ENCODE data around the gene HOXB2. TPM values are rescaled to one million over a fixed set of nuclear protein-coding genes. Genes with fewer than 3 reads are reported as not detected.

HOXB2 gene
- total RNA-seq, 1 experiment from 2014 or later = 34.5 TPM

GRCh38 chr17:48546924-48547807 lies 2.3 kb upstream of the HOXB2 start:
- Histone ChIP-seq H3K9me3 (ENCODE audit: low read depth, low read length, poor library complexity, severe bottlenecking) (no peaks in the 10 kb centered on the region), H3K4me1 (ENCODE audit: insufficient read depth, low read length, poor library complexity, severe bottlenecking) (peaks cover 48% of the 10 kb centered on the region), H3K27me3 (replicated peaks; ENCODE audit: insufficient read depth, low read depth, low read length, poor library complexity) (no peaks in the 10 kb centered on the region), H3K27ac (ENCODE audit: low read depth, low read length, poor library complexity, severe bottlenecking) (peak overlapping the region; percentile 95), H3K4me3 (ENCODE audit: low read depth, low read length, poor library complexity, severe bottlenecking) (peak overlapping the region; percentile 85), H3K36me3 (ENCODE audit: insufficient read depth, low read length, poor library complexity, severe bottlenecking) (peaks cover 30% of the 10 kb centered on the region)
- TF ChIP-seq EZH2 (IDR thresholded peaks at IDR 0.05; ENCODE audit: borderline replicate concordance, low read depth, low read length, poor library complexity, severe bottlenecking) = no peak
- no peak for TF ChIP-seq CTCF (conservative IDR thresholded peaks at IDR 0.05; ENCODE audit: low read depth, low read length)
- BruUV-seq (replicated peaks) = no TSS peak
- ChIA-PET CTCF (interaction anchor here (0.6 to 1.0 kb wide), 2 partner anchors 9 to 410 kb away, joined by 3 read pairs; no protein-coding TSS in a partner anchor), POLR2A (ENCODE audit: low non-redundant PET) (interaction anchor here (0.6 to 0.7 kb wide), 3 partner anchors 22 to 466 kb away, joined by 4 to 9 read pairs (median 4); no protein-coding TSS in a partner anchor)
- intact Hi-C loops (cut with micrococcal nuclease; ENCODE audit: unreplicated experiment) = no loop called here
- peak; percentile 95 for DNase-seq (ENCODE audit: low spot score)

DNA sequence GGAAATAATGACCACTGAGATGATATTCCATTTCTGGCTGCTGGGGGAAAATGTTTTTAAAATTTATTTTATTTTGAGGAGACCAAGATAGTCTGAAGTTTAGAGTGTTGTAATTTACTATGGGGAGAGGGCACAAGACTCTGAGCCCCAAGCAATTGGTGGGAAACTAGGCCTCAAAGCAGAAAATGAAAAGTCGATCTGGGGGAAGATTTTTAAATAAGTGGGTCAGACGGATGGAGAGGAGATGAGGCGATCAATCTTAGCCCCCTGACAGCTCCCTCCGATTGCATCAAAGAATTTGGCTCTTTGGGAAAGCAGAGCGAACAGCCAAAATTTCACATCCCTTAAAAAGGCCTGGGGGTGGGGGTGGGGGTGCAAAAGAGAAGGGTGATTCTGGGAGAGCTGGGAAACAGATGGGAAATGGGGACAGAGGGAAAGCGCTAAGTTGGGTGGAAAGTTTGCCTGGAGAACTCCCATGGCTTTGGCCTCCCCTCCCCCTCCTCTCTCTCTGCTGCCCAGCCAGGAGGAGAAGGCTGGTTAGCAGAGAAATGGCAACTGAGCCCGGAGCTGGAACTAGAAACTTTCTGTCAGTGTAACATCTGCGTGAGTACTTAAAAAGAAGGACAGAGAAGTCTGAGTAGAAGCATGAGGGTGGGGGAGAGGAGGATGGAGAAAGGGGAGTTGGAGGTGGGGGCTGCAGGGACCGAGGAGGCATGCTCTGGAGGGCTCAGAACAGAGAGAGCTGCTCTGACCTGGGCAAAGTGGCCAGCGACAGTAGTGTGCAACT lies 1.4 kb upstream of the HOXB2 start:
- Histone ChIP-seq H3K4me1 (ENCODE audit: insufficient read depth, low read length, poor library complexity, severe bottlenecking) (peaks cover 48% of the 10 kb centered on the region), H3K36me3 (ENCODE audit: insufficient read depth, low read length, poor library complexity, severe bottlenecking) (peaks cover 22% of the 10 kb centered on the region), H3K4me3 (ENCODE audit: low read depth, low read length, poor library complexity, severe bottlenecking) (peak overlapping the region; percentile 85), H3K27me3 (replicated peaks; ENCODE audit: insufficient read depth, low read depth, low read length, poor library complexity) (no peaks in the 10 kb centered on the region), H3K9me3 (ENCODE audit: low read depth, low read length, poor library complexity, severe bottlenecking) (no peaks in the 10 kb centered on the region), H3K27ac (ENCODE audit: low read depth, low read length, poor library complexity, severe bottlenecking) (peak overlapping the region; percentile 95)
- intact Hi-C loops (cut with micrococcal nuclease; ENCODE audit: unreplicated experiment) = no loop called here
- DNase-seq (ENCODE audit: low spot score) = peak; percentile 53
- ChIA-PET POLR2A (ENCODE audit: low non-redundant PET) (interaction anchor here (0.6 to 0.7 kb wide), 4 partner anchors 14 to 467 kb away, joined by 3 to 16 read pairs (median 4); partner anchors contain the start of gene HOXB8), CTCF (interaction anchor here (0.6 to 1.0 kb wide), 2 partner anchors 9 to 329 kb away, joined by 3 to 8 read pairs; no protein-coding TSS in a partner anchor)
- no peak for TF ChIP-seq CTCF (conservative IDR thresholded peaks at IDR 0.05; ENCODE audit: low read depth, low read length)
- no TSS peak for BruUV-seq (replicated peaks)

GRCh38 chr17:48545539-48545938 lies 630 bp upstream of the HOXB2 start:
- H3K4me1 ChIP-seq (ENCODE audit: insufficient read depth, low read length, poor library complexity, severe bottlenecking) = peaks cover 54% of the 10 kb centered on the region
- POLR2A ChIA-PET (ENCODE audit: low non-redundant PET) = no interaction called here
- CTCF ChIA-PET = no interaction called here
- DNase-seq (ENCODE audit: low spot score) = no peak
- intact Hi-C loops (cut with micrococcal nuclease; ENCODE audit: unreplicated experiment) = no loop called here
- peaks cover 19% of the 10 kb centered on the region for H3K36me3 ChIP-seq (ENCODE audit: insufficient read depth, low read length, poor library complexity, severe bottlenecking)
- peak overlapping the region; percentile 85 for H3K4me3 ChIP-seq (ENCODE audit: low read depth, low read length, poor library complexity, severe bottlenecking)
- BruUV-seq (replicated peaks) = TSS peak; percentile 33
- H3K27ac ChIP-seq (ENCODE audit: low read depth, low read length, poor library complexity, severe bottlenecking) = peak overlapping the region; percentile 95
- no peaks in the 10 kb centered on the region for H3K9me3 ChIP-seq (ENCODE audit: low read depth, low read length, poor library complexity, severe bottlenecking)
- TF ChIP-seq CTCF (conservative IDR thresholded peaks at IDR 0.05; ENCODE audit: low read depth, low read length) (no peak), EZH2 (IDR thresholded peaks at IDR 0.05; ENCODE audit: borderline replicate concordance, low read depth, low read length, poor library complexity, severe bottlenecking) (no peak)
- H3K27me3 ChIP-seq (replicated peaks; ENCODE audit: insufficient read depth, low read depth, low read length, poor library complexity) = no peaks in the 10 kb centered on the region

Data from A673 (cell line).